Measurements from ENCODE around the gene PAX5. TPM values are rescaled to one million over a fixed set of nuclear protein-coding genes. Genes with fewer than 3 reads are reported as not detected.

PAX5 gene
- total and polyA plus RNA-seq, 4 experiments from 2014 or later: 0.32 TPM; not detected in 3

DNA sequence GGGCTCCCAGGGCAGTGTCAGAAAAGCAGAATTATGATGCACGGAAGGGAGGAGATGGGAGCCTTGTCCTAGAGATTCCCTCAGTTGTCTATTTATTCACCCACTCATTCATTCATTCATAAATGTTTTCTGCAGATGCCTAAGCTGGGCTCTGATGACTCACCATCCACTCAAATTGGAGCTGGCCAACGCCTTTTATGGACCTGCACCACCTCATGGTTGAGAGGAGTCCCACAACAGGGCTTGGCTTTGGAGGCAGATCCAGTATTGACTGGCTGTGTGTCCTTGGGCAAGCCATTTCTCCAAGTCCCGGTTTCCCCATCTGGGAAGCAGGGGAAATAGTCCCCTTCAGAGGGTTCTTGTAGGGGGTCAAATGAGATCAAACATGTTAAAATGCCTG, 233.6 kb downstream of the PAX5 start:
- Histone ChIP-seq H3K4me3 (ENCODE audit: low read length in 2 of 2) (no peak overlapping the region), H3K4me1 (ENCODE audit: insufficient read depth, low read length) (no peaks in the 10 kb centered on the region), H3K27me3 (ENCODE audit: insufficient read depth, low read length) (no peaks in the 10 kb centered on the region), H3K9me3 (ENCODE audit: control insufficient read depth in 1 of 2, low read length in 2 of 2) (no peaks in the 10 kb centered on the region), H3K36me3 (ENCODE audit: insufficient read depth, low read length) (no peaks in the 10 kb centered on the region), H3K27ac (ENCODE audit: low read depth, low read length) (no peak overlapping the region)
- H3K4me1 Mint-ChIP-seq: peaks cover 0 to 1% (median 0%) of the 10 kb centered on the region in 4 donors
- POLR2A ChIA-PET (ENCODE audit: partially characterized antibody): no interaction called here
- H3K4me3 Mint-ChIP-seq: no peak overlapping the region
- CTCF ChIA-PET (ENCODE audit: partially characterized antibody): no interaction called here
- H3K9me3 Mint-ChIP-seq: peaks cover 0 to 3% (median 0%) of the 10 kb centered on the region in 8 donors
- H3K36me3 Mint-ChIP-seq: no peaks in the 10 kb centered on the region
- DNase-seq: no peak
- H3K27me3 Mint-ChIP-seq: peaks cover 14 to 32% of the 10 kb centered on the region in 2 donors
- no peak overlapping the region for H3K27ac Mint-ChIP-seq
- intact Hi-C loops (cut with micrococcal nuclease): no loop called here

GRCh38 chr9:36798350-36799065, 235.6 kb downstream of the PAX5 start:
- POLR2A ChIA-PET (ENCODE audit: partially characterized antibody): no interaction called here
- intact Hi-C loops (cut with micrococcal nuclease): no loop called here

GRCh38 chr9:36797471-36798220, 236.4 kb downstream of the PAX5 start:
- no peak overlapping the region for H3K4me3 Mint-ChIP-seq
- H3K27me3 Mint-ChIP-seq: peaks cover 10 to 24% of the 10 kb centered on the region in 2 donors
- ChIA-PET CTCF (ENCODE audit: partially characterized antibody) (no interaction called here), POLR2A (ENCODE audit: partially characterized antibody) (no interaction called here)
- H3K27me3 ChIP-seq (ENCODE audit: insufficient read depth, low read length): no peaks in the 10 kb centered on the region
- intact Hi-C loops (cut with micrococcal nuclease): no loop called here
- no peaks in the 10 kb centered on the region for H3K36me3 ChIP-seq (ENCODE audit: insufficient read depth, low read length)
- peaks cover 3 to 5% of the 10 kb centered on the region in 2 donors for H3K36me3 Mint-ChIP-seq
- no peak for DNase-seq
- peaks cover 6 to 16% (median 12%) of the 10 kb centered on the region in 8 donors for H3K9me3 Mint-ChIP-seq
- H3K27ac ChIP-seq (ENCODE audit: low read depth, low read length): no peak overlapping the region
- peaks cover 0 to 2% of the 10 kb centered on the region in 2 donors for H3K9me3 ChIP-seq (ENCODE audit: control insufficient read depth in 1 of 2, low read length in 2 of 2)
- no peaks in the 10 kb centered on the region for H3K4me1 ChIP-seq (ENCODE audit: insufficient read depth, low read length)
- no peak overlapping the region for H3K4me3 ChIP-seq (ENCODE audit: low read length in 2 of 2)
- no peak overlapping the region for H3K27ac Mint-ChIP-seq
- H3K4me1 Mint-ChIP-seq: no peaks in the 10 kb centered on the region

More at GRCh38 chr9:36798350-36799065, 235.6 kb downstream of the PAX5 start:
- DNase-seq: no peak
- Mint-ChIP-seq H3K9me3 (peaks cover 2 to 8% (median 5%) of the 10 kb centered on the region in 8 donors), H3K4me3 (no peak overlapping the region), H3K27ac (no peak overlapping the region), H3K27me3 (peaks cover 14 to 29% of the 10 kb centered on the region in 2 donors), H3K4me1 (no peaks in the 10 kb centered on the region), H3K36me3 (no peaks in the 10 kb centered on the region)
- Histone ChIP-seq H3K27me3 (ENCODE audit: insufficient read depth, low read length) (no peaks in the 10 kb centered on the region), H3K4me1 (ENCODE audit: insufficient read depth, low read length) (no peaks in the 10 kb centered on the region), H3K36me3 (ENCODE audit: insufficient read depth, low read length) (no peaks in the 10 kb centered on the region), H3K27ac (ENCODE audit: low read depth, low read length) (no peak overlapping the region), H3K9me3 (ENCODE audit: control insufficient read depth in 1 of 2, low read length in 2 of 2) (no peaks in the 10 kb centered on the region), H3K4me3 (ENCODE audit: low read length in 2 of 2) (no peak overlapping the region)
- CTCF ChIA-PET (ENCODE audit: partially characterized antibody): interaction anchor here (0.8 kb wide), 1 partner anchor 74 kb away, joined by 3 read pairs; no protein-coding TSS in a partner anchor

GRCh38 chr9:36796671-36797419, 237.2 kb downstream of the PAX5 start:
- Mint-ChIP-seq H3K36me3 (peaks cover 4 to 5% of the 10 kb centered on the region in 2 donors), H3K4me3 (no peak overlapping the region), H3K4me1 (no peaks in the 10 kb centered on the region), H3K9me3 (peaks cover 7 to 23% (median 13%) of the 10 kb centered on the region in 8 donors), H3K27ac (no peak overlapping the region), H3K27me3 (peaks cover 4 to 17% of the 10 kb centered on the region in 2 donors)
- ChIA-PET POLR2A (ENCODE audit: partially characterized antibody) (no interaction called here), CTCF (ENCODE audit: partially characterized antibody) (no interaction called here)
- Histone ChIP-seq H3K9me3 (ENCODE audit: control insufficient read depth in 1 of 2, low read length in 2 of 2) (peaks cover 0 to 2% of the 10 kb centered on the region in 2 donors), H3K4me3 (ENCODE audit: low read length in 2 of 2) (no peak overlapping the region), H3K27me3 (ENCODE audit: insufficient read depth, low read length) (no peaks in the 10 kb centered on the region), H3K36me3 (ENCODE audit: insufficient read depth, low read length) (no peaks in the 10 kb centered on the region), H3K27ac (ENCODE audit: low read depth, low read length) (no peak overlapping the region), H3K4me1 (ENCODE audit: insufficient read depth, low read length) (no peaks in the 10 kb centered on the region)
- intact Hi-C loops (cut with micrococcal nuclease): no loop called here
- DNase-seq: no peak

- Histone ChIP-seq H3K9me3 (ENCODE audit: control insufficient read depth in 1 of 2, low read length in 2 of 2) (peaks cover 0 to 2% of the 10 kb centered on the region in 2 donors), H3K27me3 (ENCODE audit: insufficient read depth, low read length) (no peaks in the 10 kb centered on the region), H3K4me3 (ENCODE audit: low read length in 2 of 2) (no peak overlapping the region), H3K27ac (ENCODE audit: low read depth, low read length) (no peak overlapping the region), H3K4me1 (ENCODE audit: insufficient read depth, low read length) (no peaks in the 10 kb centered on the region), H3K36me3 (ENCODE audit: insufficient read depth, low read length) (no peaks in the 10 kb centered on the region)
- H3K9me3 Mint-ChIP-seq: peaks cover 7 to 27% (median 13%) of the 10 kb centered on the region in 8 donors
- DNase-seq: no peak
- intact Hi-C loops (cut with micrococcal nuclease): no loop called here
- peaks cover 0 to 15% of the 10 kb centered on the region in 2 donors for H3K27me3 Mint-ChIP-seq
- peaks cover 4 to 5% of the 10 kb centered on the region in 2 donors for H3K36me3 Mint-ChIP-seq
- H3K4me3 Mint-ChIP-seq: no peak overlapping the region
- CTCF ChIA-PET (ENCODE audit: partially characterized antibody): no interaction called here
- no peaks in the 10 kb centered on the region for H3K4me1 Mint-ChIP-seq
- POLR2A ChIA-PET (ENCODE audit: partially characterized antibody): no interaction called here
- no peak overlapping the region for H3K27ac Mint-ChIP-seq
These were observed 239.6 kb downstream of the PAX5 start for GRCh38 chr9:36794461-36794860.

- no peaks in the 10 kb centered on the region for H3K4me1 ChIP-seq (ENCODE audit: insufficient read depth, low read length)
- Mint-ChIP-seq H3K4me1 (no peaks in the 10 kb centered on the region), H3K9me3 (peaks cover 7 to 27% (median 13%) of the 10 kb centered on the region in 8 donors), H3K4me3 (no peak overlapping the region), H3K27ac (no peak overlapping the region), H3K27me3 (peaks cover 0 to 15% of the 10 kb centered on the region in 2 donors), H3K36me3 (peaks cover 4 to 5% of the 10 kb centered on the region in 2 donors)
- POLR2A ChIA-PET (ENCODE audit: partially characterized antibody): no interaction called here
- peaks cover 0 to 2% of the 10 kb centered on the region in 2 donors for H3K9me3 ChIP-seq (ENCODE audit: control insufficient read depth in 1 of 2, low read length in 2 of 2)
- no peaks in the 10 kb centered on the region for H3K27me3 ChIP-seq (ENCODE audit: insufficient read depth, low read length)
- no peak overlapping the region for H3K27ac ChIP-seq (ENCODE audit: low read depth, low read length)
- H3K36me3 ChIP-seq (ENCODE audit: insufficient read depth, low read length): no peaks in the 10 kb centered on the region
- no peak for DNase-seq
- intact Hi-C loops (cut with micrococcal nuclease): no loop called here
- CTCF ChIA-PET (ENCODE audit: partially characterized antibody): no interaction called here
- H3K4me3 ChIP-seq (ENCODE audit: low read length in 2 of 2): no peak overlapping the region
These were observed 240.8 kb downstream of the PAX5 start for GRCh38 chr9:36793277-36793676.
